ENCODE data around the gene GLP2R. TPM values are rescaled to one million over a fixed set of nuclear protein-coding genes. Genes with fewer than 3 reads are reported as not detected.

GLP2R gene
- total and polyA plus RNA-seq, 10 of the 15 experiments (the other 5 are each of a cell fraction or from before 2014, with no cell fraction given), result not detected

GRCh38 chr17:9820448-9820847 is 5.3 kb upstream of the GLP2R start:
- H3K4me2 ChIP-seq (ENCODE audit: control insufficient read depth, insufficient read depth), result no peak overlapping the region
- ChIA-PET CTCF (no interaction called here), SMC1A (ENCODE audit: uncharacterized antibody, unreplicated experiment) (no interaction called here), RAD21 (ENCODE audit: unreplicated experiment) (no interaction called here), POLR2A (no interaction called here)
- no peaks in the 10 kb centered on the region for H3K36me3 ChIP-seq (ENCODE audit: control insufficient read depth in 2 of 2, insufficient read depth in 2 of 2, low read length in 1 of 2)
- H3K79me2 ChIP-seq (ENCODE audit: control insufficient read depth, insufficient read depth, low read length), result no peaks in the 10 kb centered on the region
- no peak overlapping the region for H2AFZ ChIP-seq (ENCODE audit: control insufficient read depth, low read depth, low read length)
- no peak for DNase-seq (ENCODE audit: low read depth, low spot score)
- intact Hi-C loops (cut with micrococcal nuclease; ENCODE audit: unreplicated experiment) (no loop called here), in situ Hi-C loops (cut with MboI) (no loop called here)
- FAIRE-seq, result no peak
- no peaks in the 10 kb centered on the region for H4K20me1 ChIP-seq (ENCODE audit: control insufficient read depth, insufficient read depth)
- no peak overlapping the region for H3K27ac ChIP-seq (ENCODE audit: control insufficient read depth, insufficient read depth)
- H3K9ac ChIP-seq (ENCODE audit: control insufficient read depth, insufficient read depth, low read length), result no peak overlapping the region
- WGBS (ENCODE audit: insufficient coverage, insufficient replicate concordance, low lambda C conversion rate, missing lambda C conversion rate), result 0% methylated on average over 3 of the region's 3 CpGs
- no TSS peak for BruUV-seq (replicated peaks)
- H3K27me3 ChIP-seq (replicated peaks in 1 of 2; ENCODE audit: control insufficient read depth in 2 of 2, insufficient read depth in 2 of 2, low read length in 1 of 2), result no peaks in the 10 kb centered on the region
- H3K4me3 ChIP-seq, result no peak overlapping the region
- ATAC-seq, result no peak
- no peaks in the 10 kb centered on the region for H3K4me1 ChIP-seq (ENCODE audit: control insufficient read depth, insufficient read depth, low read length)
- H3K9me3 ChIP-seq (replicated peaks; ENCODE audit: control insufficient read depth, insufficient read depth, low read length), result no peaks in the 10 kb centered on the region
- TF ChIP-seq WRNIP1 (IDR thresholded peaks at IDR 0.05; ENCODE audit: borderline replicate concordance, low read depth, low read length) (no peak), CREB1 (IDR thresholded peaks at IDR 0.05; ENCODE audit: low read depth) (no peak), ZBTB11 (CRISPR knock-in tag; IDR thresholded peaks at IDR 0.05) (no peak), ELK1 (IDR thresholded peaks at IDR 0.05; ENCODE audit: low read depth, low read length) (no peak), ZNF592 (IDR thresholded peaks at IDR 0.05) (no peak), SMAD5 (IDR thresholded peaks at IDR 0.05; ENCODE audit: low read depth) (no peak), NFIC (IDR thresholded peaks at IDR 0.05; ENCODE audit: low read depth, low read length) (no peak), USF1 (IDR thresholded peaks at IDR 0.05; ENCODE audit: borderline replicate concordance, extremely low read length, insufficient read depth, low read depth, low read length) (no peak), HDAC6 (IDR thresholded peaks at IDR 0.05; ENCODE audit: unreplicated experiment) (no peak), POLR2A (IDR thresholded peaks at IDR 0.05; ENCODE audit: low read depth, low read length) (no peak), PKNOX1 (IDR thresholded peaks at IDR 0.05) (no peak), IRF4 (IDR thresholded peaks at IDR 0.05; ENCODE audit: low read depth, low read length) (no peak), NR2F1 (conservative IDR thresholded peaks at IDR 0.05) (no peak)
